Omental fat pad (tissue), 4 donors: Measurements from ENCODE around the gene EFR3B. TPM values are rescaled to one million over a fixed set of nuclear protein-coding genes. Genes with fewer than 3 reads are reported as not detected.

Experiments
- ATAC-seq: fragments of 150-250 bp; one replicate; pipeline ENCODE4 v1.9.1; 2016; ENCODE audit warnings: mild to moderate bottlenecking, moderate library complexity; ENCODE audit not compliant: low FRiP score
- DNase-seq: peaks from one replicate; pipeline ENCODE4 v3.0.0-alpha.2; 2019; ENCODE audit warnings: low spot score
- CTCF ChIP-seq, 3 donors: fragments of 450-650 bp; IDR thresholded peaks; one replicate each; pipeline ENCODE4 v1.5.1; 2016 to 2017; ENCODE audit warnings: antibody characterized with exemption in 3 of 3, mild to moderate bottlenecking in 3 of 3, moderate library complexity in 2 of 3
- total RNA-seq, 4 donors: library from RNA; depleted of rRNA; stranded (reverse); fragments of >200 nt; gene quantifications; one replicate each; pipeline ENCODE4 v1.1.0, GENCODE V29; 2016

EFR3B gene
- total RNA-seq, 4 donors from 2014 or later, result 0.63 to 2.2 (median 0.97) TPM

- DNase-seq, result no peak
- ATAC-seq, result no peak
- TF ChIP-seq CTCF (IDR thresholded peaks at IDR 0.05), result no peak
These were observed 30.1 kb downstream of the EFR3B start for GRCh38 chr2:25071966-25072365.

- DNase-seq, result no peak
- no peak for ATAC-seq
- TF ChIP-seq CTCF (IDR thresholded peaks at IDR 0.05), result no peak
These were observed 30.7 kb downstream of the EFR3B start for GRCh38 chr2:25072606-25073005.

- no peak for ATAC-seq
- no peak for DNase-seq
- TF ChIP-seq CTCF (IDR thresholded peaks at IDR 0.05), result no peak
These were observed 31.1 kb downstream of the EFR3B start for GRCh38 chr2:25073025-25073424.

GRCh38 chr2:25073914-25074313 is 32.0 kb downstream of the EFR3B start:
- DNase-seq (no peak), ATAC-seq (no peak)
- TF ChIP-seq CTCF (IDR thresholded peaks at IDR 0.05), result no peak

GRCh38 chr2:25074826-25075225 is 33.0 kb downstream of the EFR3B start:
- DNase-seq (no peak), ATAC-seq (no peak)

GRCh38 chr2:25076749-25077148 is 34.9 kb downstream of the EFR3B start:
- DNase-seq (no peak), ATAC-seq (no peak)
- no peak for TF ChIP-seq CTCF (IDR thresholded peaks at IDR 0.05)

More at GRCh38 chr2:25074826-25075225, 33.0 kb downstream of the EFR3B start:
- no peak for TF ChIP-seq CTCF (IDR thresholded peaks at IDR 0.05)

GRCh38 chr2:25077789-25078169 is 35.9 kb downstream of the EFR3B start:
- DNase-seq (no peak), ATAC-seq (no peak)
- TF ChIP-seq CTCF (IDR thresholded peaks at IDR 0.05), result no peak
